Neural cell (in vitro differentiated cells): ENCODE measurements around the gene GP2. TPM values are rescaled to one million over a fixed set of nuclear protein-coding genes. Genes with fewer than 3 reads are reported as not detected.

Experiments used
- H2AFZ ChIP-seq: fragments of 200-600, 300-800 bp; sonication (generic), shearing (Covaris generic); 2 replicates; pipeline ENCODE4 v1.6.0; 2014; ENCODE audit warnings: low read depth, mild to moderate bottlenecking, antibody characterized with exemption, low read length, moderate library complexity
- H3F3A ChIP-seq: fragments of 200-600 bp; shearing (Covaris generic); 2 replicates; pipeline ENCODE4 v1.6.1; 2016; ENCODE audit warnings: mild to moderate bottlenecking, moderate library complexity, mixed read lengths, antibody characterized with exemption, low read length; ENCODE audit not compliant: insufficient read depth, poor library complexity, severe bottlenecking
- H3K27ac ChIP-seq: fragments of 200-600, 300-800 bp; sonication (generic), shearing (Covaris generic); 2 replicates; pipeline ENCODE4 v1.5.1; 2014; ENCODE audit warnings: mild to moderate bottlenecking, low read length, moderate library complexity
- H3K27me3 ChIP-seq: fragments of 300-800, 200-600 bp; sonication (generic), shearing (Covaris generic); 2 replicates; pipeline ENCODE4 v1.6.0; 2014; ENCODE audit warnings: mild to moderate bottlenecking, low read depth, low read length, moderate library complexity; ENCODE audit not compliant: insufficient read depth
- H3K36me3 ChIP-seq: fragments of 300-800, 200-600 bp; sonication (generic), shearing (Covaris generic); 2 replicates; pipeline ENCODE4 v1.5.1; 2014; ENCODE audit warnings: mild to moderate bottlenecking, antibody characterized with exemption, low read length, moderate library complexity; ENCODE audit not compliant: insufficient read depth
- H3K4me2 ChIP-seq: fragments of 300-800, 200-600 bp; sonication (generic), shearing (Covaris generic); 2 replicates; pipeline ENCODE4 v1.6.0; 2014; ENCODE audit warnings: mild to moderate bottlenecking, low read length
- H3K4me3 ChIP-seq: fragments of 300-800, 200-600 bp; sonication (generic), shearing (Covaris generic); 2 replicates; pipeline ENCODE4 v1.5.1; 2014; ENCODE audit warnings: mild to moderate bottlenecking, low read length, moderate library complexity
- H3K79me2 ChIP-seq: fragments of 200-600 bp; shearing (Covaris generic); replicated peaks from 2 replicates; pipeline ENCODE4 v1.6.0; 2014; ENCODE audit warnings: mild to moderate bottlenecking, low read length, moderate library complexity; ENCODE audit not compliant: insufficient read depth
- H3K9ac ChIP-seq: fragments of 300-800, 200-600 bp; sonication (generic), shearing (Covaris generic); 2 replicates; pipeline ENCODE4 v1.6.1; 2016; ENCODE audit warnings: mild to moderate bottlenecking, low read length, mixed read lengths
- H3K9me2 ChIP-seq: fragments of 200-600 bp; shearing (Covaris generic); 2 replicates; pipeline ENCODE4 v1.6.1; 2016; ENCODE audit warnings: mild to moderate bottlenecking, low read length, mixed read lengths; ENCODE audit not compliant: insufficient read depth
- H3K9me3 ChIP-seq: fragments of 200-600, 300-800 bp; sonication (generic), shearing (Covaris generic); 2 replicates; pipeline ENCODE4 v1.6.1; 2016; ENCODE audit warnings: mild to moderate bottlenecking, mixed run types, low read length, moderate library complexity, mixed read lengths
- H4K20me1 ChIP-seq: fragments of 200-600 bp; shearing (Covaris generic); 2 replicates; pipeline ENCODE4 v1.6.1; 2016; ENCODE audit warnings: mild to moderate bottlenecking, mixed run types; ENCODE audit not compliant: insufficient read depth
- EP300 ChIP-seq: fragments of 450-650 bp; conservative IDR thresholded peaks from 2 replicates; pipeline ENCODE4 v1.6.1; 2014; ENCODE audit warnings: antibody characterized with exemption, mild to moderate bottlenecking, moderate library complexity; ENCODE audit not compliant: poor library complexity, severe bottlenecking
- EZH2 ChIP-seq: fragments of 200-600, 300-800 bp; shearing (Covaris generic), sonication (generic); IDR thresholded peaks from 2 replicates; pipeline ENCODE4 v1.6.1; 2014; ENCODE audit warnings: antibody characterized with exemption, low read length, borderline replicate concordance, mild to moderate bottlenecking; ENCODE audit not compliant: insufficient read depth, poor library complexity, severe bottlenecking
- MXI1 ChIP-seq: fragments of 450-650 bp; conservative IDR thresholded peaks from 2 replicates; pipeline ENCODE4 v1.6.1; 2014; ENCODE audit warnings: antibody characterized with exemption, mild to moderate bottlenecking; ENCODE audit not compliant: poor library complexity, severe bottlenecking
- POLR2AphosphoS5 ChIP-seq: IDR thresholded peaks from 2 replicates; pipeline ENCODE4 v1.6.1; 2012
- RAD21 ChIP-seq: fragments of 450-650 bp; conservative IDR thresholded peaks from 2 replicates; pipeline ENCODE4 v1.6.1; 2014; ENCODE audit warnings: antibody characterized with exemption, mild to moderate bottlenecking, moderate library complexity
- SMC3 ChIP-seq: fragments of 450-650 bp; conservative IDR thresholded peaks from 2 replicates; pipeline ENCODE4 v1.6.1; 2014; ENCODE audit warnings: antibody characterized with exemption, mild to moderate bottlenecking, moderate library complexity; ENCODE audit not compliant: poor library complexity
- TAF1 ChIP-seq: IDR thresholded peaks from 2 replicates; pipeline ENCODE4 v1.6.1; 2012; ENCODE audit warnings: low read depth
- polyA plus RNA-seq: library from polyadenylated mRNA; depleted of rRNA; stranded (reverse); fragments of >200 nt; gene quantifications from 2 replicates; pipeline ENCODE4 v1.2.3, GENCODE V29; 2014
- TF ChIP-seq, protein P1 (sequence below): IDR thresholded peaks from 2 replicates; pipeline ENCODE4 v1.6.1; 2012; ENCODE audit warnings: borderline replicate concordance
- TF ChIP-seq, protein P2 (sequence below): fragments of 450-650 bp; IDR thresholded peaks from 2 replicates; pipeline ENCODE4 v1.5.1; 2014; ENCODE audit warnings: antibody characterized with exemption, mild to moderate bottlenecking, moderate library complexity; ENCODE audit not compliant: poor library complexity, severe bottlenecking

The GP2 gene
- polyA plus RNA-seq, 1 donor from 2014 or later: not detected

DNA sequence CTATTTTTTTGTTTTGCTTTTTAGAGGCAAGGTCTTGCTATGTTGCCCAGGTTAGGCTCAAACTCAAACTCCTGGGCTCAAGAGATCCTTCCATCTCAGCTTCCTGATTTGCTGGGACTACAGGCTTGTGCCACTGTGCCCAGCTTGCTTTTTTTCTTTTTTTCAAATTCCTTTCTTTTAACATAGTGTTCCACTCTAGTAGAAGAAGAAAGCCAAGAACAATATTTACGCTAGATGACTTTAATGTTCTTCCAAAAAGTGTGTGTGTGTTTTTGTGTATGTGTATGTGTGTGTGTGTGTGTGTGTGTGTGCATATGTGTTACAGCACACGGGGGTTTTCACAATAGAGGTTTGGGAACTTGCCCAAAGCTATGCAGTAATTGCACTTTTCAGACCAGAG, 35.9 kb upstream of the GP2 start:
- H3K27me3 ChIP-seq: no peaks in the 10 kb centered on the region
- no peaks in the 10 kb centered on the region for H3K9me2 ChIP-seq
- no peak overlapping the region for H3K9ac ChIP-seq
- H3F3A ChIP-seq: no peaks in the 10 kb centered on the region
- H3K4me3 ChIP-seq: no peak overlapping the region
- no peaks in the 10 kb centered on the region for H3K79me2 ChIP-seq
- H4K20me1 ChIP-seq: no peaks in the 10 kb centered on the region
- H3K4me2 ChIP-seq: no peak overlapping the region
- no peak overlapping the region for H3K27ac ChIP-seq
- H2AFZ ChIP-seq: no peak overlapping the region
- TF ChIP-seq, protein P1, sequence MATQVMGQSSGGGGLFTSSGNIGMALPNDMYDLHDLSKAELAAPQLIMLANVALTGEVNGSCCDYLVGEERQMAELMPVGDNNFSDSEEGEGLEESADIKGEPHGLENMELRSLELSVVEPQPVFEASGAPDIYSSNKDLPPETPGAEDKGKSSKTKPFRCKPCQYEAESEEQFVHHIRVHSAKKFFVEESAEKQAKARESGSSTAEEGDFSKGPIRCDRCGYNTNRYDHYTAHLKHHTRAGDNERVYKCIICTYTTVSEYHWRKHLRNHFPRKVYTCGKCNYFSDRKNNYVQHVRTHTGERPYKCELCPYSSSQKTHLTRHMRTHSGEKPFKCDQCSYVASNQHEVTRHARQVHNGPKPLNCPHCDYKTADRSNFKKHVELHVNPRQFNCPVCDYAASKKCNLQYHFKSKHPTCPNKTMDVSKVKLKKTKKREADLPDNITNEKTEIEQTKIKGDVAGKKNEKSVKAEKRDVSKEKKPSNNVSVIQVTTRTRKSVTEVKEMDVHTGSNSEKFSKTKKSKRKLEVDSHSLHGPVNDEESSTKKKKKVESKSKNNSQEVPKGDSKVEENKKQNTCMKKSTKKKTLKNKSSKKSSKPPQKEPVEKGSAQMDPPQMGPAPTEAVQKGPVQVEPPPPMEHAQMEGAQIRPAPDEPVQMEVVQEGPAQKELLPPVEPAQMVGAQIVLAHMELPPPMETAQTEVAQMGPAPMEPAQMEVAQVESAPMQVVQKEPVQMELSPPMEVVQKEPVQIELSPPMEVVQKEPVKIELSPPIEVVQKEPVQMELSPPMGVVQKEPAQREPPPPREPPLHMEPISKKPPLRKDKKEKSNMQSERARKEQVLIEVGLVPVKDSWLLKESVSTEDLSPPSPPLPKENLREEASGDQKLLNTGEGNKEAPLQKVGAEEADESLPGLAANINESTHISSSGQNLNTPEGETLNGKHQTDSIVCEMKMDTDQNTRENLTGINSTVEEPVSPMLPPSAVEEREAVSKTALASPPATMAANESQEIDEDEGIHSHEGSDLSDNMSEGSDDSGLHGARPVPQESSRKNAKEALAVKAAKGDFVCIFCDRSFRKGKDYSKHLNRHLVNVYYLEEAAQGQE: no peak
- TF ChIP-seq, protein P2, sequence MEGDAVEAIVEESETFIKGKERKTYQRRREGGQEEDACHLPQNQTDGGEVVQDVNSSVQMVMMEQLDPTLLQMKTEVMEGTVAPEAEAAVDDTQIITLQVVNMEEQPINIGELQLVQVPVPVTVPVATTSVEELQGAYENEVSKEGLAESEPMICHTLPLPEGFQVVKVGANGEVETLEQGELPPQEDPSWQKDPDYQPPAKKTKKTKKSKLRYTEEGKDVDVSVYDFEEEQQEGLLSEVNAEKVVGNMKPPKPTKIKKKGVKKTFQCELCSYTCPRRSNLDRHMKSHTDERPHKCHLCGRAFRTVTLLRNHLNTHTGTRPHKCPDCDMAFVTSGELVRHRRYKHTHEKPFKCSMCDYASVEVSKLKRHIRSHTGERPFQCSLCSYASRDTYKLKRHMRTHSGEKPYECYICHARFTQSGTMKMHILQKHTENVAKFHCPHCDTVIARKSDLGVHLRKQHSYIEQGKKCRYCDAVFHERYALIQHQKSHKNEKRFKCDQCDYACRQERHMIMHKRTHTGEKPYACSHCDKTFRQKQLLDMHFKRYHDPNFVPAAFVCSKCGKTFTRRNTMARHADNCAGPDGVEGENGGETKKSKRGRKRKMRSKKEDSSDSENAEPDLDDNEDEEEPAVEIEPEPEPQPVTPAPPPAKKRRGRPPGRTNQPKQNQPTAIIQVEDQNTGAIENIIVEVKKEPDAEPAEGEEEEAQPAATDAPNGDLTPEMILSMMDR: no peak
- TF ChIP-seq MXI1 (no peak), TAF1 (no peak), EZH2 (no peak), RAD21 (no peak)
- no peaks in the 10 kb centered on the region for H3K36me3 ChIP-seq
- H3K9me3 ChIP-seq: no peaks in the 10 kb centered on the region

DNA sequence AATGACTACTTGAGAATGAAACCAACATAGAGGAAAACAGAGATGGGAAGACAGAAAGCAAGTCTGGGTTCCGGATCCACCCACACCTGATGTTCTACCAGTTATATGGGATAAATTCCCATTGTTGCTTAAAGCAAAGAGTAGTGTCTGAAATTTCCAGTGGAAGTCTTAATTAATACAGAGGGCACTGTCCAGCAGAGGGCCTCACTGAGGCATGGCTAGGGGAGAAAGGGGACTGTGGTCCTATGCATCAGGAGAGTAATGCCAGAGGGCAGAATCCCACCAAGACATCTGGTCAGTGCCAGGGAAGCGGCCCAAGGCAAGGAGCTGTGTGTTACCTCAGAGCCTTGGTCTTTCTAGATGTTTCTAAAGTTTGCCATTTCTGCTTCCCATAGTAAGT, 32.7 kb upstream of the GP2 start:
- no peak overlapping the region for H3K9ac ChIP-seq
- TF ChIP-seq, protein P2: no peak
- TF ChIP-seq SMC3: no peak
- no peak for TF ChIP-seq POLR2AphosphoS5
- TF ChIP-seq TAF1: no peak
- TF ChIP-seq RAD21: no peak
- TF ChIP-seq EP300: no peak
- TF ChIP-seq, protein P1: no peak
- TF ChIP-seq EZH2: no peak
- no peak for TF ChIP-seq MXI1
- H2AFZ ChIP-seq: no peak overlapping the region
- H3K4me3 ChIP-seq: no peak overlapping the region
- no peaks in the 10 kb centered on the region for H4K20me1 ChIP-seq
- H3K27ac ChIP-seq: no peak overlapping the region
- H3K4me2 ChIP-seq: no peak overlapping the region
- H3K9me3 ChIP-seq: no peaks in the 10 kb centered on the region
- H3F3A ChIP-seq: no peaks in the 10 kb centered on the region
- no peaks in the 10 kb centered on the region for H3K9me2 ChIP-seq
- H3K79me2 ChIP-seq: no peaks in the 10 kb centered on the region
- no peaks in the 10 kb centered on the region for H3K36me3 ChIP-seq
- no peaks in the 10 kb centered on the region for H3K27me3 ChIP-seq
